ENCODE measurements around the gene FAM229A. TPM values are rescaled to one million over a fixed set of nuclear protein-coding genes. Genes with fewer than 3 reads are reported as not detected.

The FAM229A gene
- total and polyA plus RNA-seq, 3 donors from 2014 or later, result 71.5 to 194 (median 103) TPM

- 80 to 81% methylated on average over 5 of the region's 5 CpGs for WGBS, 2 donors
- DNase-seq, result no peak
- no peaks in the 10 kb centered on the region for H3K36me3 ChIP-seq (ENCODE audit: low read depth, missing control alignments)
- peaks cover 49% of the 10 kb centered on the region for H3K4me1 ChIP-seq
- intact Hi-C loops (cut with DNase I; ENCODE audit: low total_unique reads), result no loop called here
- no peaks in the 10 kb centered on the region for H3K27me3 ChIP-seq
- TF ChIP-seq POLR2A (IDR thresholded peaks at IDR 0.05) (no peak), CTCF (IDR thresholded peaks at IDR 0.05) (no peak)
- no peak overlapping the region for H3K4me3 ChIP-seq
- H3K27ac ChIP-seq, result peak overlapping the region; percentile 2 to 59
- H3K9me3 ChIP-seq, result no peaks in the 10 kb centered on the region
These were observed 20.3 kb downstream of the FAM229A start for GRCh38 chr1:32341971-32342370.

DNA sequence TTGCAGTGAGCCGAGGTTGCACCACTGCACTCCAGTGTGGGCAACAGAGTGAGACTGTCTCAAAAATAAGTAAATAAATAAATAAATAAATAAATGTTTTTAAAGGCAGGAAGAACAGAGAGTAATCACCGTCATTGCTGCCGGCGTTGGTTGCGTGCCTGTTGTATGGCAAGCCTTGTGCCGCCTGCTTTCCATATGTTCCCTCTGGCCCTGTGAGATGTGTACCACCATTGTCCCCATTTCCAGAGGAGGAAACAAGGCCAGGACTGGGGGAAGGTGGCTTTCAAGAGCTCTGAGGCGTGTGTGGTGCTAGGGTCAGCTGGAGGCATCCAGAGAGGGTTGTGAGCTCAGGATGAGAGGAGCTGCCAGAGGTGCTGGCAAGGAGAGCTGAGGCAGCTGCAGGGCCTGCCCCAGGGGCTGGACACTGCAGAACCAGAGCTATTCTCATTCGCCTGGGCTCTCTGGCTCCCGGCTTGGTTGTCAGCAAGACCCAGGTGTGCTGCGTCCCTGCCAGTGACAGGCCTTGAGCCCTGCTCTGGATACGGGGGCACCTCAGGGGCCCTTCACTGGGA, 21.0 kb downstream of the FAM229A start:
- Histone ChIP-seq H3K27ac (peak overlapping the region in 1 of 2 donors; percentile 2), H3K27me3 (no peaks in the 10 kb centered on the region), H3K4me3 (no peak overlapping the region), H3K4me1 (peaks cover 50% of the 10 kb centered on the region), H3K9me3 (no peaks in the 10 kb centered on the region), H3K36me3 (ENCODE audit: low read depth, missing control alignments) (no peaks in the 10 kb centered on the region)
- 79 to 81% methylated on average over 11 of the region's 11 CpGs for WGBS, 2 donors
- DNase-seq, result no peak
- intact Hi-C loops (cut with DNase I; ENCODE audit: low total_unique reads), result no loop called here
- no peak for TF ChIP-seq POLR2A (IDR thresholded peaks at IDR 0.05)
- TF ChIP-seq CTCF (IDR thresholded peaks at IDR 0.05), result no peak

GRCh38 chr1:32339363-32339978, 22.8 kb downstream of the FAM229A start:
- DNase-seq, result no peak
- H3K27ac ChIP-seq, result peak overlapping the region in 1 of 2 donors; percentile 7

GRCh38 chr1:32338637-32339145, 23.6 kb downstream of the FAM229A start:
- Histone ChIP-seq H3K27me3 (no peaks in the 10 kb centered on the region), H3K4me3 (no peak overlapping the region), H3K4me1 (peaks cover 46% of the 10 kb centered on the region), H3K36me3 (ENCODE audit: low read depth, missing control alignments) (no peaks in the 10 kb centered on the region), H3K27ac (no peak overlapping the region), H3K9me3 (no peaks in the 10 kb centered on the region)
- TF ChIP-seq POLR2A (IDR thresholded peaks at IDR 0.05) (no peak), CTCF (IDR thresholded peaks at IDR 0.05) (no peak)
- 68 to 88% methylated on average over 11 to 14 of the region's 14 CpGs for WGBS, 2 donors
- DNase-seq, result no peak
- intact Hi-C loops (cut with DNase I; ENCODE audit: low total_unique reads), result loop anchor here (10.0 kb wide), 1 partner anchor 94 kb away; the partner anchor contains the start of gene FAM167B

More at GRCh38 chr1:32339363-32339978, 22.8 kb downstream of the FAM229A start:
- intact Hi-C loops (cut with DNase I; ENCODE audit: low total_unique reads), result loop anchor here (10.0 kb wide), 1 partner anchor 95 kb away; the partner anchor contains the start of gene FAM167B
- no peak for TF ChIP-seq CTCF (IDR thresholded peaks at IDR 0.05)
- no peak for TF ChIP-seq POLR2A (IDR thresholded peaks at IDR 0.05)
- H3K36me3 ChIP-seq (ENCODE audit: low read depth, missing control alignments), result no peaks in the 10 kb centered on the region
- H3K9me3 ChIP-seq, result no peaks in the 10 kb centered on the region
- no peak overlapping the region for H3K4me3 ChIP-seq
- 82 to 87% methylated on average over 5 of the region's 5 CpGs for WGBS, 2 donors
- H3K27me3 ChIP-seq, result no peaks in the 10 kb centered on the region
- peaks cover 38% of the 10 kb centered on the region for H3K4me1 ChIP-seq
